Activated T-helper 1 cell treated with anti-CD3 and anti-CD28 coated beads, Interleukin-2, amount 50 U/mL, for 16 hours (primary cell): ENCODE measurements around the gene ATRNL1.
"Not testable (repeated sequence)": the region's sequence is repeated elsewhere in the genome, so short reads cannot be mapped to it uniquely, and the experiment has no call there.

Source experiments
- DNase-seq, 2 donors: peaks; one replicate each; pipeline ENCODE4 v3.0.0-alpha.2; 2020; ENCODE audit warnings: low read depth in 1 of 2, low spot score in 1 of 2

ATRNL1 gene

GRCh38 chr10:115092258-115092554 is 959 bp upstream of the ATRNL1 start:
- no peak for DNase-seq

DNA sequence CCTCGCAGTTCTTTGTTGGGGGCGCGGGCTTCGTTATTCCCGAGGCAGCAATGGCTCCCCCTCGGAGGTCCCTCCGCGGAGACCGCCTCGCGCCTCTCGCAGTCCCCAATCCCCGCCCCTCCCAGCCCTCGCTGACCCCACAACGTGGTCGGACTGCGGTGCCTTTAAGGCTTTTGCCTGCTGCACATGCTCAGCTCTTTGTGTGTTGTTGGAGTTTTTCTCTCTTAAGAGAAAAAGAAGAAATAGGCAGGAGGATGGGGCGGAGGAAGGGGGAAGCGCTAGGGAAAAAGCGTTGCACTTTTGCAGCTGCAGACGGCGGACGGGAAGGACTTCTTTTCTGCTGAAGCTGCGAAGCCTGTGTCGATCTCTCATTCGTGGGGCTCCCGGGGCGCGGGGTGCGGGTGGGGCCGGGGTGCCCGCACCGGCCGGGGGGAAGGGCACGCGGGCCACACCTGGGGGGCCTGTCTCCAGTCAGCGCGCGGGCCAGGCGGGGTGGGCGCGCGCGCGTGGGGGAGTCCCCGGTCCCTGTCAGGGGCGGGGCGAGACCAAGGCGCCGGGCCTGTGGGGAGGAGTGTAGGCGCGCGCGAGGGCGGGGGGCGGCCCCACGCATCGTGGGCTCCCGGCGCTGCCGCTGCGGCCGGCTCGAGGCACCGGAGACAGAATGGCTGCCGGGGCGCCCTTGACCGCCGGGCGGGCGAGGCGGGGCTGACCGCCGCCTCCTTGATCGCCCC is 445 bp upstream of the ATRNL1 start:
- no peak for DNase-seq

GRCh38 chr10:115093776-115094408 is 727 bp downstream of the ATRNL1 start:
- DNase-seq: no peak

DNA sequence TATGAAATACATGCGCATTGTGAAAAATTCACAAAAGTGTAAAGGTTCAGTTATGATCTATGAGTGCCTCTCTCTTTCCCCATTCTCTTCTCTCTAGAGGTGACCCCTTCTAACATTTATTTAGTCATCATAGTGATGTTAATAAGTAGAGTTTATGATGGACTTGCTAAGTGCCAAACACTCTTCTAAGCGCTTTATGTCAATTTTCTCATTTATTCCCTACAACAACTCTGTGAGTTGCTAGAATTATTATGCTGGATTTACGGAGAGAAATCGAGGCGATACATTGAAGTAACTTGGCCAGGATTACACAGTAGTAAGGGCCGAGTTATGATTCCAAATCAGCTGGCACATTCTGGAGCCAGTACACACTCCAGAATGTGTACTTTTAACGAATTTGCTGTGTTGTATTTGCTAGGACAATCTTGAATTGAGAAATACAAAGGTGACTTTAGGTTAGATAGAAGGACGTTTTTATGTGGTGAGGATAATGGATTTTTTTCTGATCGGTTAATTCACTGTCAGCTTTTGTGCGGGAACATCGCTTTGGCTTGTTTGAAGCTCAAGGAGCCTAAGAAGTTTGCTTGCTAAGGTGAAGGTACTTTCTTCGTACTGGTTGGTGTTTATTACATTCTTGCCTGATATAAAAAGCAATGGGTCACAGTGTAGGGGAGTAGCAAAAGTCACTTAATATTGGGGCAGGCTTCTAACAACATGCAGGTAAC is 1.4 kb downstream of the ATRNL1 start:
- DNase-seq: no peak

DNA sequence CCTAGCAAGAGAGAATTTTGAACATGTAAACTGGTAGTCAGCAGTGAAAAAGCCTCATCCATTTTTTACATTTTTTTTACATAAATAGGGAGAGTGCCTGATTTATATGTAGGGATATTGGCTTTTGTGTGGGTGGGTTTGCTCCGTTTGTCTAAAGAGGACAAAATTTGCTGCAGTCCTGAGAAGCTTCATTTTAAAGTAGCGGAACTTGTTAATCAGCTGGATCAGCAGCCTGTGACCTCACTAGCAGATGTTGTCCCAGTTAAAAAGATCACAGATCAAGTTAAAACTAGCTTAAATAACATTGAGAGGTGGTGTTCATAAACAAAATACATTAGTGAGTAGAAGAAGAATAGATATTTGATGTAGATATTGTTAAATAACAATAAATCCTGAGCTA is 2.6 kb downstream of the ATRNL1 start:
- DNase-seq: no peak

- DNase-seq: no peak
These were observed 10.5 kb downstream of the ATRNL1 start for GRCh38 chr10:115103700-115104099.

DNA sequence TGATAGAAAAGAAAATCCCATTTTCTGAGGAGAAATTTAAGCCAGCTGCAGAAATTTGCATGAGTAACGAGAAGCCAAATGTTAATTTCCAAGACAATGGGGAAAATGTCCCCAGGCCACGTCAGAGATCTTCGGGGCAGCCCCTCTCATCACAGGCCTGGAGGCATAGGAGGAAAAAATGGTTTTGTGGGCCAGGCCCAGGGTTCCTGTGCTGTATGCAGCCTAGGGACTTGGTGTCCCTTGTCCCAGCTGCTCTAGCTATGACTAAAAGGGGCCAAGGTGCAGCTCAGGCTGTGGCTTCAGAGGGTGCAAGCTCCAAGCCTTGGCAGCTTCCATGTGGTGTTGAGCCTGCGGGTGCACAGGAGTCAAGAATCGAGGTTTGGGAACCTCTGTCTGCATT is 12.2 kb downstream of the ATRNL1 start:
- not testable (repeated sequence) for DNase-seq

DNA sequence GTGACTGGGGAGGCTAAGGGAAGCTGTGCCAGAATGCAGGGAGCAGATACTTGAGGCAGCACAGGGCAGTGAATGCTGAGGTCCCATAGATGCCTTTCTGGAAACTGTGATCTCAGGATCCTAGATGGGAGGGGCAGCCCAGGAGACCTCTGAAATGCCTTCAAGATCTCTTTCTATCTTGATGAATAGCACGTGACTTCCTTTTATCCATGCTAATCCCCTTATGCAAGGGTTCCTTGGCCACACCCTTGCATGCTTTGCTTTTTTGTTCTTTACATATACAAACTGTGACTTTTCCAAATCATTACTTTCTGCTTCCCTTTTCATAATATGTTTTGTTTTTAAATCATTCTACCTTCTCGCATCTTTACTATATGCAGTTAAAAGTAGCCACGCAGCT is 14.7 kb downstream of the ATRNL1 start:
- no peak for DNase-seq

DNA sequence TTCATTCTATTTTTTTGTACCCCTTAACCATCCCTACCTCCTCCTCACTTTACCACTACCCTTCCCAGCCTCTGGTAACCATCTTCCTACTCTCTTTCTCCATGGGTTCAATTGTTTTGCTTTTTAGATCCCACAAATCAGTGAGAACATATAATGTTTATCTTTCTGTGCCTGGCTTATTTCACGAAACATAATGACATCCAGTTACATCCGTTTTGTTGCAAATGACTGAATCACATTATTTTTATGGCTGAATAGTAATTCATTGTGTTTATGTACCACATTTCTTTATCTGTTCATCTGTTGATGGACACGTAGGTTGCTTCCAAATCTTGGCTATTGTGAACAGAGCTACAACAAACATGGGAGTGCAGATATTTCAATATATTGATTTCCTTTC is 24.1 kb downstream of the ATRNL1 start:
- no peak for DNase-seq

GRCh38 chr10:115118346-115118745 is 25.2 kb downstream of the ATRNL1 start:
- no peak for DNase-seq

DNA sequence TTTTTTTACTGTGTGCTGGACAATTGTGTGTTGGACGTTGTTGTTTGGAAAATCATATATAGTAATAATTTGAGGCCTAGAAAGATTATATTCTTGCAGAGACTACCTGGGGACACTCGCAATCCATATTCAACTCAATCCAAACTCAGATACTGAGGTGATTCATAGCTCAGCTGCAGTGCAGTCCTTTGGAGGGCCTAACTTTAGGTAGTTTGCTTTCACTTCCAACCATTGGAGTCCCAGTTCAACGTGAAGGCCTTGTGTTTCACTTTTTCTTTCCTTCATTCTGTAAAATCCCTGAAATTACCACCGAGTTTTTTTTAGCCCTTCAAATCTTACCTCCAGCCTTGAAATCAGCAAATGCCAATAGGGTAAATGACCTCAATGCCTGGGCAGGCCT is 32.3 kb downstream of the ATRNL1 start:
- no peak for DNase-seq

DNA sequence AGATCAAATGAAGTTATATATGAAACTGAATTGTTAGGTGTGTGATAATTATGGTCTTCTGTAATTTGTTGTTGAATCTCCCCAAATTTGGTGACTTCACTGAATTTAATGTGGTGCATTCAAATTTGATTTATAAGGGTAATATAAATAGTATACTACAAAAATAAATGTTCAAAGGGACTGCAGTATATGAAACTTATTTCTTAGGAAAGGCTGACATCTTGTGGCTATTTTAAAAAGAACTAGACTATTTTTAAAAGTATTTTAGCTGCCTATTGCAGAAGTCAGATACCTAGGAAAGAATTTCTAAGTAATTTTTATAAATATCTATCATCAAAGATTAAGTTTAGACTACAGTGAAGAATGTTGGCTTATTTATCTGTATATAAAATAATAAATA is 36.6 kb downstream of the ATRNL1 start:
- no peak for DNase-seq

- DNase-seq: no peak
These were observed 43.5 kb downstream of the ATRNL1 start for GRCh38 chr10:115136616-115137015.

- DNase-seq: no peak
These were observed 48.1 kb downstream of the ATRNL1 start for GRCh38 chr10:115141254-115141653.

- no peak for DNase-seq
These were observed 64.2 kb downstream of the ATRNL1 start for GRCh38 chr10:115157357-115157756.

GRCh38 chr10:115163129-115163528 is 70.0 kb downstream of the ATRNL1 start:
- no peak for DNase-seq

DNA sequence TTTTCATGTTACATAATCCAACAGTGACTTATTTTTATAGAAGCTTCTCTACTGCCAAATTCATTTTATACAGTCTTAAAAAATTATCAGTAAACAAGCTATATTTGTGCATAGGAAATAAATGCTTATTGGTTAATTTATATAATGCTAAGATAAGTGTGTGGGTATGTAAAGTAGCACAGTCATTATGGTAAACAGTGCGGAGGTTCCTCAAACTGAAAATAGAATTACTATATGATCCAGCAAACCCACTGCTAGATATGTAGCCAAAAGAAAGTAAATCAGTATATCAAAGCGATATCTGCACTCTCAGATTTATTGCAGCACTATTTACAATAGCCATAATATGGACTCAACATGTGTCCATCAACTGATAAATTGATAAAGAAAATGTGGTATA is 71.1 kb downstream of the ATRNL1 start:
- no peak for DNase-seq

- DNase-seq: no peak
These were observed 74.6 kb downstream of the ATRNL1 start for GRCh38 chr10:115167751-115168150.

DNA sequence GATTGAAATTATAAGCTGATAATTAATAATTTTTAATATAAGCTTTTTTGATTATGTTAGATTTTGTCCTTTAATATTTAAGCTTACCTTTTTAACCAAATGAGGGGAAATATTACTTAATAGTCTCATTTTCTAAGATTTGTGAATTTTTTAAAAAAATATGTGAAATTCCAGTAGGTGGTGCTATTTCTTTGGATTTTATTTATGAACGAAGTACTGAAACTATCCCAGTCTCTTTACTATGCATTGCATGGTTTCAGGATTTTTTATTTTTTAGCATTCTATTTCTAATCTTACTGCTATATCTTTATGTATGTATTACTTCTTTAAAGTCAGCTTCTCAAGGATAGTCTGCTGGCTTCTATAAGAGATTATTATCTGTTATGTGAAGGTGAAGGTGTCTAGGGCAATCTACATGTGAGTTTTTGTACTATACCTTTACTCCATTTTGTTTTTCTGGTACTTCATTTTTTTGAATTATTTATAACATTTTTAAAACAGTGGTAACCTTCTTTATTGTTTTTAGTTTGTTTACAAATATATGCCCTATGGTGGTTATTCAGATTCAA is 78.3 kb downstream of the ATRNL1 start:
- DNase-seq: no peak

DNA sequence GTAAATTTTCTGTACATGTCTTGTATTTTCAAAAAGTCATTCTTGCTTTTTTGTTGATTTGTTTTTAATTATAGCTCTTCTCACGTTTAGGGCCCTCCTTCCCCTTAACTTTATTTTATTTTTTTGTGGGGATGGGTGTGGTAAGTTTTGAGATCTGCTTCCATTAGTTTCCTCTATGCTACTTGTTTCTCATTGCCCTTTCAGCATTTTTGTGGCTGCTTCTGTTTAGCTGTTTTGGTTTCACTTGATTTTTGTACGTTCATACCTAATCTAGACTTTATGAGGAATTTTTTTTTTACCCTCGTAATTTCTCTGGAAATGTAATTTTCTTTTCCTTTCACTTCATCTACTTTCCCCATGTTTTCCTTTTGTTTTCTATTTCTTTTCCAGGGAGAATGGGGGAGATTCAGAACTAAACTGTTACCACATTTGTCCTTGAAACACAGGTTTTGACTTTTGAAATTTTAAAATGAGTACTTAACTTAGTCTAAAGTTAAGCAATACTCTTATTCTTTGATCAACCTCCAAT is 80.8 kb downstream of the ATRNL1 start:
- no peak for DNase-seq

GRCh38 chr10:115207276-115207675 is 114.1 kb downstream of the ATRNL1 start:
- DNase-seq: not testable (repeated sequence)

- no peak for DNase-seq
These were observed 116.0 kb downstream of the ATRNL1 start for GRCh38 chr10:115209133-115209532.
